GM18499 (cell line): Measurements from ENCODE around the gene PFN4.
"Not testable (repeated sequence)": the region's sequence is repeated elsewhere in the genome, so short reads cannot be mapped to it uniquely, and the experiment has no call there.

Experiments used
- ATAC-seq: cut with Tn5 transposase; IDR thresholded peaks from one replicate; pipeline ENCODE4 v1.9.1; 2021; ENCODE audit warnings: moderate number of reproducible peaks; ENCODE audit not compliant: insufficient read depth, unreplicated experiment

PFN4 gene

GRCh38 chr2:24123195-24123921 is at the start of gene PFN4, which contains the start of gene FAM228B:
Gene PFN4 (minus strand): TSS chr2:24123334. CDS start chr2:24122535, 799 bp downstream.
Gene FAM228B (plus strand): TSS chr2:24123469. CDS start chr2:24124362, 893 bp downstream.
- peak; percentile 62 for ATAC-seq

- ATAC-seq: no peak
Observed at GRCh38 chr2:24169023-24169422, 45.9 kb upstream of the PFN4 start.

GRCh38 chr2:24164416-24164973 is 41.4 kb upstream of the PFN4 start:
- ATAC-seq: peak; percentile 49

- ATAC-seq: no peak
Observed at GRCh38 chr2:24163601-24164000, 40.5 kb upstream of the PFN4 start.

GRCh38 chr2:24163186-24163585 is 40.1 kb upstream of the PFN4 start:
- no peak for ATAC-seq

GRCh38 chr2:24162494-24162893 is 39.4 kb upstream of the PFN4 start:
- ATAC-seq: no peak

- ATAC-seq: no peak
Observed at GRCh38 chr2:24160761-24161160, 37.6 kb upstream of the PFN4 start.

GRCh38 chr2:24159708-24160107 is 36.6 kb upstream of the PFN4 start:
- no peak for ATAC-seq

- ATAC-seq: no peak
Observed at GRCh38 chr2:24158131-24158530, 35.0 kb upstream of the PFN4 start.

GRCh38 chr2:24153478-24153877 is 30.3 kb upstream of the PFN4 start:
- ATAC-seq: no peak

- no peak for ATAC-seq
Observed at GRCh38 chr2:24152413-24153197, 29.5 kb upstream of the PFN4 start.

- no peak for ATAC-seq
Observed at GRCh38 chr2:24147364-24147763, 24.2 kb upstream of the PFN4 start.

- not testable (repeated sequence) for ATAC-seq
Observed at GRCh38 chr2:24140305-24140704, 17.2 kb upstream of the PFN4 start.

GRCh38 chr2:24132543-24132942 is 9.4 kb upstream of the PFN4 start:
- ATAC-seq: no peak

- no peak for ATAC-seq
Observed at GRCh38 chr2:24125956-24126355, 2.8 kb upstream of the PFN4 start.

GRCh38 chr2:24123922-24124580 is 917 bp upstream of the PFN4 start:
- ATAC-seq: no peak

- ATAC-seq: no peak
Observed at GRCh38 chr2:24122366-24123194, 554 bp downstream of the PFN4 start.

GRCh38 chr2:24121469-24121868 is 1.7 kb downstream of the PFN4 start:
- ATAC-seq: no peak

GRCh38 chr2:24121066-24121465 is 2.1 kb downstream of the PFN4 start:
- ATAC-seq: no peak

- no peak for ATAC-seq
Observed at GRCh38 chr2:24117902-24118301, 5.2 kb downstream of the PFN4 start.
